ENCODE data around the gene F2RL2.
"Not testable (repeated sequence)": the region's sequence is repeated elsewhere in the genome, so short reads cannot be mapped to it uniquely, and the experiment has no call there.

F2RL2 gene

DNA sequence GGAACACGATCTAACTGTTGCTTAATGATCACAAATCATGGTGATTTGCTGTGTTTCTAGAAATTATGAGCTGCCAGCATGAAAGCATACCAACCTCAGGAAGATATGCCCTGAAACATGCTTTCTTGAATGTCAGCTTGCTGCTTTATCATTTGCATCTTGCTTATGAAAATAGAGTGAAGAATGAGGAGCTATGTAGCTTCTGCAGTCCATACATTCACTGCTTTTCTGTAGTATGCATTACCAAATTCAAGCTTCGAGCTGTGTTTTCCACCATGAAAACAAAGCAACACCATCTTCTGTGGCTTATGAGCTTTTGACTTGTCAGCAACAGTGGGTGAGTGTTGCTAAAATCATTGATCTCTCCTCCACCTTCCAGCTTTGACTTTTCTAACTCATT lies 16.5 kb downstream of the F2RL2 start:
- DNase-seq, result no peak
- Histone ChIP-seq H3K9me3 (ENCODE audit: insufficient read depth, low read length, severe bottlenecking) (no peaks in the 10 kb centered on the region), H2AFZ (ENCODE audit: low read depth, low read length) (no peak overlapping the region), H3K4me2 (ENCODE audit: insufficient read depth, low read length) (no peak overlapping the region), H3K9ac (ENCODE audit: low read depth, low read length) (no peak overlapping the region), H3K79me2 (ENCODE audit: insufficient read depth, low read length) (no peaks in the 10 kb centered on the region), H3K4me3 (ENCODE audit: low read depth in 1 of 2, low read length in 2 of 2) (no peak overlapping the region), H4K20me1 (ENCODE audit: insufficient read depth, low read length) (no peaks in the 10 kb centered on the region), H3K36me3 (ENCODE audit: insufficient read depth, low read length) (no peaks in the 10 kb centered on the region), H3K4me1 (ENCODE audit: insufficient read depth, low read length) (no peaks in the 10 kb centered on the region), H3K27ac (ENCODE audit: low read length) (no peak overlapping the region), H3K27me3 (ENCODE audit: insufficient read depth, low read length, poor library complexity) (no peaks in the 10 kb centered on the region)
- no peak for ATAC-seq (ENCODE audit: insufficient read depth, low read depth)
- TF ChIP-seq, protein P1, sequence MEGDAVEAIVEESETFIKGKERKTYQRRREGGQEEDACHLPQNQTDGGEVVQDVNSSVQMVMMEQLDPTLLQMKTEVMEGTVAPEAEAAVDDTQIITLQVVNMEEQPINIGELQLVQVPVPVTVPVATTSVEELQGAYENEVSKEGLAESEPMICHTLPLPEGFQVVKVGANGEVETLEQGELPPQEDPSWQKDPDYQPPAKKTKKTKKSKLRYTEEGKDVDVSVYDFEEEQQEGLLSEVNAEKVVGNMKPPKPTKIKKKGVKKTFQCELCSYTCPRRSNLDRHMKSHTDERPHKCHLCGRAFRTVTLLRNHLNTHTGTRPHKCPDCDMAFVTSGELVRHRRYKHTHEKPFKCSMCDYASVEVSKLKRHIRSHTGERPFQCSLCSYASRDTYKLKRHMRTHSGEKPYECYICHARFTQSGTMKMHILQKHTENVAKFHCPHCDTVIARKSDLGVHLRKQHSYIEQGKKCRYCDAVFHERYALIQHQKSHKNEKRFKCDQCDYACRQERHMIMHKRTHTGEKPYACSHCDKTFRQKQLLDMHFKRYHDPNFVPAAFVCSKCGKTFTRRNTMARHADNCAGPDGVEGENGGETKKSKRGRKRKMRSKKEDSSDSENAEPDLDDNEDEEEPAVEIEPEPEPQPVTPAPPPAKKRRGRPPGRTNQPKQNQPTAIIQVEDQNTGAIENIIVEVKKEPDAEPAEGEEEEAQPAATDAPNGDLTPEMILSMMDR (IDR thresholded peaks at IDR 0.05; ENCODE audit: borderline replicate concordance, extremely low read depth, low read length, poor library complexity, severe bottlenecking), result no peak
- no peak for TF ChIP-seq EZH2 (IDR thresholded peaks at IDR 0.05; ENCODE audit: borderline replicate concordance, low read depth, low read length, severe bottlenecking)

DNA sequence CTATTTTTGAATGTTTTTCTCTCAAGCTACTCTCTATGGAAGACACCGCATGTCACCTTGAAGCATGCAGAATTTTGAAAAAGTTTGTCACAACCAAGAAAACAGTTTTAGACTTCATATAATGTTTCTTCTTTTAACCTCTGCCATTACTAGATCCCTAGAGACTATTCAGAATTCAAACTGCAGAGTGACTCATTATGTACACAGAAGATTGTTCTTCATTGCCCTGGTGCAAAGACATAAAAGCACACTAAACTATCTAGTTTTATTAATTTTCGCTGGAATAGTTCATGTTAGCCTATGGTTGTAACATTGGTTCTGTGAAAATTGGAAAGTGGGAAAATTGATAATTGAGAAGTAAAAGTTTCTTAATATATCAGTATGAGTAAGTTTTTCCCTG lies 18.4 kb downstream of the F2RL2 start:
- H3K9ac ChIP-seq (ENCODE audit: low read depth, low read length), result no peak overlapping the region
- H4K20me1 ChIP-seq (ENCODE audit: insufficient read depth, low read length), result no peaks in the 10 kb centered on the region
- no peaks in the 10 kb centered on the region for H3K4me1 ChIP-seq (ENCODE audit: insufficient read depth, low read length)
- H3K27ac ChIP-seq (ENCODE audit: low read length), result no peak overlapping the region
- DNase-seq, result no peak
- no peak overlapping the region for H3K4me3 ChIP-seq (ENCODE audit: low read depth in 1 of 2, low read length in 2 of 2)
- no peaks in the 10 kb centered on the region for H3K79me2 ChIP-seq (ENCODE audit: insufficient read depth, low read length)
- no peak for ATAC-seq (ENCODE audit: insufficient read depth, low read depth)
- no peak overlapping the region for H2AFZ ChIP-seq (ENCODE audit: low read depth, low read length)
- H3K27me3 ChIP-seq (ENCODE audit: insufficient read depth, low read length, poor library complexity), result no peaks in the 10 kb centered on the region
- no peak overlapping the region for H3K4me2 ChIP-seq (ENCODE audit: insufficient read depth, low read length)
- H3K9me3 ChIP-seq (ENCODE audit: insufficient read depth, low read length, severe bottlenecking), result no peaks in the 10 kb centered on the region
- TF ChIP-seq, protein P1 (IDR thresholded peaks at IDR 0.05; ENCODE audit: borderline replicate concordance, extremely low read depth, low read length, poor library complexity, severe bottlenecking), result no peak
- no peaks in the 10 kb centered on the region for H3K36me3 ChIP-seq (ENCODE audit: insufficient read depth, low read length)

DNA sequence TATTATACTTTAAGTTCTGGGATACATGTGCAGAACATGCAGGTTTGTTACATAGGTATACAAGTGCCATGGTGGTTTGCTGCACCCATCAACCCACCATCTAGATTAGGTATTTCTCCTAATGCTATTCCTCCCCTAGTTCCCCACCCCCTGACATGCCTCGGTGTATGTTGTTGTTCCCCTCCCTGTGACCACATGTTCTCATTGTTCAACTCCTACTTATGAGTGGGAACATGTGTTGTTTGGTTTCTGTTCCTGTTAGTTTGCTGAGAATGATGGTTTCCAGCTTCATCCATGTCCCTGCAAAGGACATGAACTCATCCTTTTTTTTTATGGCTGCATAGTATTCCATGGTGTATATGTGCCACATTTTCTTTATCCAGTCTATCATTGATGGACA lies 19.2 kb downstream of the F2RL2 start:
- H3K27me3 ChIP-seq (ENCODE audit: insufficient read depth, low read length, poor library complexity); H3K4me1 ChIP-seq (ENCODE audit: insufficient read depth, low read length); H3K79me2 ChIP-seq (ENCODE audit: insufficient read depth, low read length); H2AFZ ChIP-seq (ENCODE audit: low read depth, low read length); H3K36me3 ChIP-seq (ENCODE audit: insufficient read depth, low read length); ATAC-seq (ENCODE audit: insufficient read depth, low read depth); H4K20me1 ChIP-seq (ENCODE audit: insufficient read depth, low read length); H3K4me2 ChIP-seq (ENCODE audit: insufficient read depth, low read length); H3K4me3 ChIP-seq (ENCODE audit: low read depth in 1 of 2, low read length in 2 of 2); DNase-seq; H3K9me3 ChIP-seq (ENCODE audit: insufficient read depth, low read length, severe bottlenecking); H3K27ac ChIP-seq (ENCODE audit: low read length); H3K9ac ChIP-seq (ENCODE audit: low read depth, low read length): not testable (repeated sequence)

DNA sequence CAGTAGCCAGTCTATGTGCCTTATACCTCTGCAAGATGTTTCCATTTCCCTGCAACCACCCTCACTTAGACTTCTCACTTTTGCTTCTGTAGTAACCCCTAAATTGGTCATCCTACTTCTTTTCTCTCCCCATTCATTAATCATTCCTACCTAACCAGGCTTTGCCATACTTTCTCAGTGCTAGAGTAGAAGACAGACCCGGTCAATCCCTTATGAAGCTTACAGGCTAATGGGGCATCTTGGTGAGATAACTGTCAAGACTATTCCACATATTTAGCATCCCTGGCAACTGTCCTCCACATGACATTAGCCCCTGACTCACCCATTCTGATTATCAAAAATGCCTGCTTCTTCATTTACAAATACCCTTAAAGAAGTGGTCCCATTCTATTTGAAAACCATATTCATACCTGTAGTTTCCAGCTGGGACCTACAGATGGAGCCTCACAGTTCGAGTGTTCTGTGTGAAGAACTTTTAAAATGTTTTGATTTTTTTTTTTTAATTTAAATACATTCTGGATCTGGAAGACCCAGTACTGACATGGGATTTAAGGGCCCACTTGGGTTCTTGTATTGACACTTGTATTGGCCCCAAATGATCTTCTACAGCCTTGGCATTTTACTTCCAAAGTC lies 21.0 kb downstream of the F2RL2 start:
- Histone ChIP-seq H3K27ac (ENCODE audit: low read length) (no peak overlapping the region), H4K20me1 (ENCODE audit: insufficient read depth, low read length) (no peaks in the 10 kb centered on the region), H3K9ac (ENCODE audit: low read depth, low read length) (no peak overlapping the region), H3K4me2 (ENCODE audit: insufficient read depth, low read length) (no peak overlapping the region), H3K36me3 (ENCODE audit: insufficient read depth, low read length) (no peaks in the 10 kb centered on the region), H3K27me3 (ENCODE audit: insufficient read depth, low read length, poor library complexity) (no peaks in the 10 kb centered on the region), H2AFZ (ENCODE audit: low read depth, low read length) (no peak overlapping the region), H3K4me3 (ENCODE audit: low read depth in 1 of 2, low read length in 2 of 2) (no peak overlapping the region), H3K9me3 (ENCODE audit: insufficient read depth, low read length, severe bottlenecking) (no peaks in the 10 kb centered on the region), H3K4me1 (ENCODE audit: insufficient read depth, low read length) (no peaks in the 10 kb centered on the region), H3K79me2 (ENCODE audit: insufficient read depth, low read length) (no peaks in the 10 kb centered on the region)
- TF ChIP-seq EZH2 (IDR thresholded peaks at IDR 0.05; ENCODE audit: borderline replicate concordance, low read depth, low read length, severe bottlenecking), result no peak
- TF ChIP-seq, protein P1 (IDR thresholded peaks at IDR 0.05; ENCODE audit: borderline replicate concordance, extremely low read depth, low read length, poor library complexity, severe bottlenecking), result no peak
- DNase-seq (no peak), ATAC-seq (ENCODE audit: insufficient read depth, low read depth) (no peak)
